Measurements from ENCODE around the gene IL36G. TPM values are rescaled to one million over a fixed set of nuclear protein-coding genes. Genes with fewer than 3 reads are reported as not detected.

IL36G gene
- total RNA-seq, 1 donor from 2014 or later = not detected

- Mint-ChIP-seq H3K9me3 (ENCODE audit: unreplicated experiment) (peaks cover 4% of the 10 kb centered on the region), H3K27me3 (ENCODE audit: unreplicated experiment) (peaks cover 1% of the 10 kb centered on the region), H3K4me3 (ENCODE audit: unreplicated experiment) (no peak overlapping the region), H3K4me1 (ENCODE audit: low read depth, unreplicated experiment) (no peaks in the 10 kb centered on the region), H3K27ac (ENCODE audit: unreplicated experiment) (no peak overlapping the region), H3K36me3 (ENCODE audit: unreplicated experiment) (no peaks in the 10 kb centered on the region)
- no peak for DNase-seq
- TF ChIP-seq CTCF (IDR thresholded peaks at IDR 0.05; ENCODE audit: partially characterized antibody, unreplicated experiment) = no peak
These were observed 7.3 kb downstream of the IL36G start for GRCh38 chr2:112985090-112985489.

- H3K36me3 Mint-ChIP-seq (ENCODE audit: unreplicated experiment) = no peaks in the 10 kb centered on the region
- H3K9me3 Mint-ChIP-seq (ENCODE audit: unreplicated experiment) = peaks cover 4% of the 10 kb centered on the region
- no peak for TF ChIP-seq CTCF (IDR thresholded peaks at IDR 0.05; ENCODE audit: partially characterized antibody, unreplicated experiment)
- H3K4me1 Mint-ChIP-seq (ENCODE audit: low read depth, unreplicated experiment) = no peaks in the 10 kb centered on the region
- DNase-seq = no peak
- H3K27ac Mint-ChIP-seq (ENCODE audit: unreplicated experiment) = no peak overlapping the region
- no peak overlapping the region for H3K4me3 Mint-ChIP-seq (ENCODE audit: unreplicated experiment)
- H3K27me3 Mint-ChIP-seq (ENCODE audit: unreplicated experiment) = no peaks in the 10 kb centered on the region
These were observed 11.8 kb downstream of the IL36G start for GRCh38 chr2:112989611-112990010.

- Mint-ChIP-seq H3K27me3 (ENCODE audit: unreplicated experiment) (no peaks in the 10 kb centered on the region), H3K4me1 (ENCODE audit: low read depth, unreplicated experiment) (no peaks in the 10 kb centered on the region), H3K4me3 (ENCODE audit: unreplicated experiment) (no peak overlapping the region), H3K27ac (ENCODE audit: unreplicated experiment) (no peak overlapping the region), H3K9me3 (ENCODE audit: unreplicated experiment) (peaks cover 4% of the 10 kb centered on the region), H3K36me3 (ENCODE audit: unreplicated experiment) (no peaks in the 10 kb centered on the region)
- TF ChIP-seq CTCF (IDR thresholded peaks at IDR 0.05; ENCODE audit: partially characterized antibody, unreplicated experiment) = no peak
- DNase-seq = no peak
These were observed 16.0 kb downstream of the IL36G start for GRCh38 chr2:112993831-112994230.

GRCh38 chr2:112994648-112995047, 16.8 kb downstream of the IL36G start:
- Mint-ChIP-seq H3K27ac (ENCODE audit: unreplicated experiment) (no peak overlapping the region), H3K4me3 (ENCODE audit: unreplicated experiment) (no peak overlapping the region), H3K4me1 (ENCODE audit: low read depth, unreplicated experiment) (no peaks in the 10 kb centered on the region), H3K27me3 (ENCODE audit: unreplicated experiment) (no peaks in the 10 kb centered on the region), H3K9me3 (ENCODE audit: unreplicated experiment) (peaks cover 2% of the 10 kb centered on the region), H3K36me3 (ENCODE audit: unreplicated experiment) (peaks cover 4% of the 10 kb centered on the region)
- no peak for TF ChIP-seq CTCF (IDR thresholded peaks at IDR 0.05; ENCODE audit: partially characterized antibody, unreplicated experiment)
- no peak for DNase-seq

- peaks cover 2% of the 10 kb centered on the region for H3K9me3 Mint-ChIP-seq (ENCODE audit: unreplicated experiment)
- peaks cover 5% of the 10 kb centered on the region for H3K36me3 Mint-ChIP-seq (ENCODE audit: unreplicated experiment)
- no peak for DNase-seq
- no peak overlapping the region for H3K4me3 Mint-ChIP-seq (ENCODE audit: unreplicated experiment)
- H3K27ac Mint-ChIP-seq (ENCODE audit: unreplicated experiment) = no peak overlapping the region
- no peaks in the 10 kb centered on the region for H3K27me3 Mint-ChIP-seq (ENCODE audit: unreplicated experiment)
- H3K4me1 Mint-ChIP-seq (ENCODE audit: low read depth, unreplicated experiment) = no peaks in the 10 kb centered on the region
- TF ChIP-seq CTCF (IDR thresholded peaks at IDR 0.05; ENCODE audit: partially characterized antibody, unreplicated experiment) = no peak
These were observed 17.6 kb downstream of the IL36G start for GRCh38 chr2:112995346-112995920.
